SK-N-SH (cell line): ENCODE data around the gene CLCN2. TPM values are rescaled to one million over a fixed set of nuclear protein-coding genes. Genes with fewer than 3 reads are reported as not detected.

Experiments
- CTCF ChIA-PET: fragments of 300-600, 350-600 bp; formaldehyde crosslinking; extraction: SDS; loops from one replicate; lab custom pipeline; 2021; lab: Yijun Ruan, JAX
- POLR2A ChIA-PET: fragments of 350-600 bp; sonication (Branson Sonifier 250); formaldehyde crosslinking; extraction: SDS; loops from one replicate; lab custom pipeline; 2020; ENCODE audit warnings: antibody characterized with exemption, inconsistent platforms; lab: Yijun Ruan, JAX
- DNase-seq: peaks from one replicate; pipeline ENCODE4 v3.0.0; 2012
- H2AFZ ChIP-seq: fragments of 200-600 bp; sonication (generic); 2 replicates; pipeline ENCODE4 v1.8.1; 2016; ENCODE audit warnings: antibody characterized with exemption, mild to moderate bottlenecking, low read depth
- H3F3A ChIP-seq: fragments of 200-600 bp; sonication (generic); replicated peaks from 2 replicates; pipeline ENCODE3; 2016; ENCODE audit warnings: antibody characterized with exemption, mild to moderate bottlenecking; ENCODE audit not compliant: insufficient read depth
- H3K27ac ChIP-seq, 2 experiments: fragments of 200-500 bp in 1 of 2; fragments of 200-600 bp in 1 of 2; sonication (Bioruptor generic) in 1 of 2; sonication (generic), shearing (Covaris generic) in 1 of 2; 2 replicates each; pipeline versions ENCODE4 v1.5.1 to v1.6.1; 2014 to 2016; ENCODE audit warnings: low read depth in 2 of 2, inconsistent platforms in 1 of 2, low read length in 1 of 2, mild to moderate bottlenecking in 1 of 2, mixed read lengths in 1 of 2
- H3K27me3 ChIP-seq: fragments of 200-600 bp; sonication (generic), shearing (Covaris generic); 2 replicates; pipeline ENCODE4 v1.6.1; 2016; ENCODE audit warnings: mixed run types; ENCODE audit not compliant: insufficient read depth
- H3K36me3 ChIP-seq, 2 experiments: fragments of 200-500 bp in 1 of 2; fragments of 200-600 bp in 1 of 2; sonication (Bioruptor generic) in 1 of 2; sonication (generic) in 1 of 2; replicated peaks in 1 of 2; 2 replicates each; pipeline versions ENCODE3 to v1.5.1; 2014 to 2016; ENCODE audit warnings: low read length in 1 of 2, mild to moderate bottlenecking in 1 of 2; ENCODE audit not compliant: insufficient read depth in 2 of 2, control insufficient read depth in 1 of 2
- H3K4me1 ChIP-seq, 2 experiments: fragments of 200-500 bp in 1 of 2; fragments of 200-600 bp in 1 of 2; sonication (Bioruptor generic) in 1 of 2; sonication (generic), shearing (Covaris generic) in 1 of 2; 2 replicates each; pipeline versions ENCODE4 v1.5.1 to v1.6.1; 2014 to 2016; ENCODE audit warnings: low read depth in 1 of 2, low read length in 1 of 2, mixed run types in 1 of 2; ENCODE audit not compliant: insufficient read depth in 2 of 2, control insufficient read depth in 1 of 2
- H3K4me2 ChIP-seq: fragments of 200-600 bp; sonication (generic), shearing (Covaris generic); 2 replicates; pipeline ENCODE4 v1.6.1; 2017; ENCODE audit warnings: mixed run types
- H3K4me3 ChIP-seq, 2 experiments: fragments of 200-500 bp in 1 of 2; fragments of 200-600 bp in 1 of 2; sonication (Bioruptor generic) in 1 of 2; sonication (generic), shearing (Covaris generic) in 1 of 2; 2 replicates each; pipeline versions ENCODE4 v1.5.1 to v1.8.1; 2014 to 2016; ENCODE audit warnings: low read depth in 2 of 2, inconsistent platforms in 1 of 2, low read length in 1 of 2, mild to moderate bottlenecking in 1 of 2, mixed read lengths in 1 of 2, moderate library complexity in 1 of 2
- H3K79me2 ChIP-seq: fragments of 200-600 bp; sonication (generic); 2 replicates; pipeline ENCODE4 v1.8.1; 2017; ENCODE audit warnings: mild to moderate bottlenecking; ENCODE audit not compliant: insufficient read depth
- H3K9ac ChIP-seq: fragments of 200-600 bp; sonication (generic); 2 replicates; pipeline ENCODE4 v1.6.1; 2017; ENCODE audit warnings: mixed run types
- H3K9me2 ChIP-seq: fragments of 200-600 bp; sonication (generic); 2 replicates; pipeline ENCODE4 v1.6.1; 2017; ENCODE audit warnings: mixed run types
- H3K9me3 ChIP-seq: fragments of 200-600 bp; sonication (generic); 2 replicates; pipeline ENCODE4 v1.6.1; 2017; ENCODE audit warnings: mixed run types, mild to moderate bottlenecking, moderate library complexity
- H4K20me1 ChIP-seq: fragments of 200-600 bp; sonication (generic); 2 replicates; pipeline ENCODE4 v1.6.1; 2017; ENCODE audit warnings: mild to moderate bottlenecking, mixed run types; ENCODE audit not compliant: insufficient read depth
- CHD2 ChIP-seq: fragments of 150-350 bp; IDR thresholded peaks from 2 replicates; pipeline ENCODE4 v1.6.1; 2018; ENCODE audit warnings: low read length; ENCODE audit not compliant: partially characterized antibody
- CTCF ChIP-seq: fragments of 200-600 bp; sonication (generic); IDR thresholded peaks from 2 replicates; pipeline ENCODE4 v1.6.1; 2017; ENCODE audit warnings: antibody characterized with exemption, mild to moderate bottlenecking, moderate library complexity
- ELF1 ChIP-seq: IDR thresholded peaks from 2 replicates; pipeline ENCODE4 v1.4.0; 2012
- EP300 ChIP-seq, 2 experiments: IDR thresholded peaks; 2 replicates each; pipeline versions ENCODE4 v1.4.0 to v1.6.1; 2012; ENCODE audit warnings: borderline replicate concordance in 1 of 2, low read depth in 1 of 2, low read length in 1 of 2
- FOXJ3 ChIP-seq: sonication (generic); formaldehyde crosslinking; IDR thresholded peaks from 2 replicates; pipeline ENCODE4 v1.5.1; 2020; ENCODE audit warnings: mild to moderate bottlenecking, missing genetic modification reagents
- FOXM1 ChIP-seq: IDR thresholded peaks from 2 replicates; pipeline ENCODE4 v1.4.0; 2012; ENCODE audit warnings: low read depth, mild to moderate bottlenecking
- JUND ChIP-seq: IDR thresholded peaks from 2 replicates; pipeline ENCODE4 v1.4.0; 2012
- MAX ChIP-seq: IDR thresholded peaks from 2 replicates; pipeline ENCODE4 v1.4.0; 2012; ENCODE audit warnings: low read depth
- MEF2A ChIP-seq: IDR thresholded peaks from 2 replicates; pipeline ENCODE4 v1.4.0; 2012; ENCODE audit warnings: low read depth, borderline replicate concordance
- NFIC ChIP-seq: IDR thresholded peaks from 2 replicates; pipeline ENCODE4 v1.4.0; 2012; ENCODE audit warnings: borderline replicate concordance
- RCOR1 ChIP-seq: fragments of 150-350 bp; IDR thresholded peaks from 2 replicates; pipeline ENCODE4 v1.6.1; 2017; ENCODE audit warnings: antibody characterized with exemption, low read length
- RFX5 ChIP-seq: IDR thresholded peaks from 2 replicates; pipeline ENCODE4 v1.6.1; 2012; ENCODE audit warnings: mild to moderate bottlenecking, improper control_type of control experiment, low read length
- TAF1 ChIP-seq: IDR thresholded peaks from 2 replicates; pipeline ENCODE4 v1.6.1; 2012; ENCODE audit warnings: low read depth, mild to moderate bottlenecking, low read length, moderate library complexity, borderline replicate concordance
- TCF12 ChIP-seq: IDR thresholded peaks from 2 replicates; pipeline ENCODE4 v1.4.0; 2012
- whole genome bisulfite sequencing: methylation state at CpG from one replicate; pipeline ENCODE4 v1.1.6; 2017; ENCODE audit warnings: low lambda C conversion rate; 5-methylcytosine and 5-hydroxymethylcytosine counted together
- polyA plus RNA-seq, 3 experiments: library from polyadenylated mRNA; depleted of rRNA; stranded (reverse); fragments of >200 nt; gene quantifications; 2 replicates each; pipeline ENCODE4 v1.2.3, GENCODE V29; 2012
- TF ChIP-seq, protein P1 (sequence below): fragments of 150-350 bp; IDR thresholded peaks from 2 replicates; pipeline ENCODE4 v1.6.1; 2017; ENCODE audit warnings: antibody characterized with exemption, low read length, low read depth, borderline replicate concordance

CLCN2 gene
- polyA plus RNA-seq, 1 of the 3 experiments (the other 2 are of a cell fraction), result 9.1 TPM

DNA sequence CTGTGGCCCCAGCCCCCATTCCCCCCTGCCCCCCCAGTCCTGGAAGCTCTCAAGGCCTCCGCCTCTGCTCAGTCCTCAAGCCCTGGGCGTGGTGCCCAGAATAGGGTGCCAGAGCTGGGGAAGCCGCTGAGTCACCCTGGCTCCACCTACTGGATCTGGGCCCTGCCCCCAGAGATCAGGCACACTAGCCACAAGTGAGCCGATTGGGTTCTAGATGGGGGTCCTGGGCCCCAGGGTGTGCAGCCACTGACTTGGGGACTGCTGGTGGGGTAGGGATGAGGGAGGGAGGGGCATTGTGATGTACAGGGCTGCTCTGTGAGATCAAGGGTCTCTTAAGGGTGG lies 41.3 kb downstream of the CLCN2 start (continued):
- no peak for TF ChIP-seq CTCF
- no peak for TF ChIP-seq MEF2A
- TF ChIP-seq EP300 (IDR thresholded peaks at IDR 0.05; ENCODE audit: borderline replicate concordance in 1 of 2, low read depth in 1 of 2, low read length in 1 of 2), result no peak
- TF ChIP-seq TCF12, result peak; percentile 52
- no peak for TF ChIP-seq TAF1
- TF ChIP-seq JUND, result peak; percentile 74
- TF ChIP-seq, protein P1, sequence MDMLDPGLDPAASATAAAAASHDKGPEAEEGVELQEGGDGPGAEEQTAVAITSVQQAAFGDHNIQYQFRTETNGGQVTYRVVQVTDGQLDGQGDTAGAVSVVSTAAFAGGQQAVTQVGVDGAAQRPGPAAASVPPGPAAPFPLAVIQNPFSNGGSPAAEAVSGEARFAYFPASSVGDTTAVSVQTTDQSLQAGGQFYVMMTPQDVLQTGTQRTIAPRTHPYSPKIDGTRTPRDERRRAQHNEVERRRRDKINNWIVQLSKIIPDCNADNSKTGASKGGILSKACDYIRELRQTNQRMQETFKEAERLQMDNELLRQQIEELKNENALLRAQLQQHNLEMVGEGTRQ, result no peak
- peak; percentile 86 for TF ChIP-seq NFIC
- no peak for TF ChIP-seq ELF1
- peak; percentile 2 for TF ChIP-seq CHD2
- no peak for TF ChIP-seq RFX5

GRCh38 chr3:184317201-184317600 lies 44.2 kb downstream of the CLCN2 start:
- POLR2A ChIA-PET, result interaction anchor here (2.3 kb wide), 1 partner anchor 10 kb away, joined by 5 read pairs; no protein-coding TSS in a partner anchor
- TF ChIP-seq FOXJ3 (no peak), RCOR1 (no peak), MAX (no peak), FOXM1 (no peak), TAF1 (no peak)
- no peak overlapping the region for H3K9ac ChIP-seq
- peak overlapping the region in 1 of 2 experiments; percentile 89; a peak in 2 of 4 replicates for H3K27ac ChIP-seq
- H3K36me3 ChIP-seq, result peaks cover 31 to 33% of the 10 kb centered on the region in 2 experiments
- peak overlapping the region; percentile 99 for H3K4me2 ChIP-seq
- 91% methylated on average over 5 of the region's 5 CpGs for WGBS
- peaks cover 31 to 38% of the 10 kb centered on the region in 2 experiments; a peak in 3 of 4 replicates for H3K4me1 ChIP-seq
- no peak overlapping the region for H2AFZ ChIP-seq
- H3K79me2 ChIP-seq, result peaks cover 74% of the 10 kb centered on the region
- peaks cover 35% of the 10 kb centered on the region for H3F3A ChIP-seq
- H3K9me2 ChIP-seq, result no peaks in the 10 kb centered on the region
- H4K20me1 ChIP-seq, result peaks cover 63% of the 10 kb centered on the region
- peak overlapping the region in 1 of 2 experiments; percentile 70; a peak in 1 of 4 replicates for H3K4me3 ChIP-seq
- no peaks in the 10 kb centered on the region for H3K9me3 ChIP-seq
- CTCF ChIA-PET, result interaction anchor here (0.8 kb wide), 1 partner anchor 11 kb away, joined by 3 read pairs; no protein-coding TSS in a partner anchor
- no peaks in the 10 kb centered on the region for H3K27me3 ChIP-seq
- no peak for DNase-seq
